OCI-LY7 (cell line): ENCODE data around the gene CLK4.

Source experiments
- EZH2phosphoT487 ChIP-seq: fragments of 200-600 bp; sonication (generic); IDR thresholded peaks from 2 replicates; pipeline ENCODE4 v1.6.1; 2018; ENCODE audit warnings: low read depth, borderline replicate concordance, mild to moderate bottlenecking, mixed run types, antibody characterized with exemption, low read length, moderate library complexity, mixed read lengths
- TF ChIP-seq, protein P1 (sequence below): fragments of 200-600 bp; sonication (generic); conservative IDR thresholded peaks from 2 replicates; pipeline ENCODE4 v1.5.1; 2014; ENCODE audit warnings: mild to moderate bottlenecking, antibody characterized with exemption, low read length, moderate library complexity, mixed read lengths

DNA sequence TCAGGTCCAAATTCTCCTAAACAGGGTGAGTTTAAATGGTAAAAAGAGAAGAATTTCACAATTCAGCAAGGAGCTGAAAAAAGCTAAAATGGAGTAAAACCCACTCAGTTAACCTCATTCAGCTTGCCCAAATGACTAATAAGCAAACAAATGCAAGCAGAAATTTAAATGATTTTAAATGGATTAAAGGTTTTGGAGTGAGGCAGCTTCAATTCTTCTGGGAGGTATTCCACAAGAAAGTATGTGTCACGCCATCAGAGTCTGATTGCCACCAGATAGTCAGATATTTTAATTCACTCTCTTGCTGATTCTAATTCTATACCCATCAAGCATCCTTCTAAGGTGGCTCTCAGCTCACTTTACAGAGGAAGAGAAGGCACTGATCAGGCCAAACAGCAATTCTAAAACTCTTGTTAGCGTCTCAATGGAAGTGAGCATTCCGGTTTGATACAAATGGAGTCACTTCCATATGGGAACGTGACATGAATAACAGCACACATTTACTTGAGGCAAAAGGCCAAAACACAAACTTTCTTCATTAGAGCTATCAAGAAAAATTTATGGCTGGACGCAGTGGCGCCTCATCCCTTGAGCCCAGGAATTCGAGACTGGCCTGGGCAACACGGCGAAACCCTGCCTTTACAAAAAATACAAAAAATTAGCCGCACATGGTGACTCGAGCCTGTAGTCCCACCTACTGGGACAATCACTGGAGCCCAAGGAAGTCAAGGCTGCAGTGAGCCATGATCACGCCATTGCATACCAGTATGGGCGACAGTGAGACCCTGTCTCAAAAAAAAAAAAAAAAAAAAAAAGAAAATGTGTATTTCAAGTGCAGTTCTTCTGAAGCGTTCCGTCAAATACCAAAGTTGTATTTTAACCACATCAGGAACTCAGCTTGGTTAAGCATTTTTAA, 2.0 kb downstream of the CLK4 start:
- TF ChIP-seq, protein P1, sequence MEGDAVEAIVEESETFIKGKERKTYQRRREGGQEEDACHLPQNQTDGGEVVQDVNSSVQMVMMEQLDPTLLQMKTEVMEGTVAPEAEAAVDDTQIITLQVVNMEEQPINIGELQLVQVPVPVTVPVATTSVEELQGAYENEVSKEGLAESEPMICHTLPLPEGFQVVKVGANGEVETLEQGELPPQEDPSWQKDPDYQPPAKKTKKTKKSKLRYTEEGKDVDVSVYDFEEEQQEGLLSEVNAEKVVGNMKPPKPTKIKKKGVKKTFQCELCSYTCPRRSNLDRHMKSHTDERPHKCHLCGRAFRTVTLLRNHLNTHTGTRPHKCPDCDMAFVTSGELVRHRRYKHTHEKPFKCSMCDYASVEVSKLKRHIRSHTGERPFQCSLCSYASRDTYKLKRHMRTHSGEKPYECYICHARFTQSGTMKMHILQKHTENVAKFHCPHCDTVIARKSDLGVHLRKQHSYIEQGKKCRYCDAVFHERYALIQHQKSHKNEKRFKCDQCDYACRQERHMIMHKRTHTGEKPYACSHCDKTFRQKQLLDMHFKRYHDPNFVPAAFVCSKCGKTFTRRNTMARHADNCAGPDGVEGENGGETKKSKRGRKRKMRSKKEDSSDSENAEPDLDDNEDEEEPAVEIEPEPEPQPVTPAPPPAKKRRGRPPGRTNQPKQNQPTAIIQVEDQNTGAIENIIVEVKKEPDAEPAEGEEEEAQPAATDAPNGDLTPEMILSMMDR = no peak
- TF ChIP-seq EZH2phosphoT487 = no peak
